Stimulated activated CD4-positive, alpha-beta T cell treated with anti-CD3 and anti-CD28 coated beads, Interleukin-12 subunit alpha, Interleukin-12 subunit beta, amount 100 ng/mL, for 24 hours (primary cell): ENCODE data around the gene NDUFA11.

Experiments used
- DNase-seq, 2 experiments: peaks; one replicate each; pipeline ENCODE4 v3.0.0-alpha.2; 2020; ENCODE audit warnings: low read depth in 2 of 2

NDUFA11 gene

GRCh38 chr19:5908773-5909442 is 5.3 kb upstream of the NDUFA11 start:
- DNase-seq = no peak

- DNase-seq = no peak
Observed at GRCh38 chr19:5907241-5907640, 3.7 kb upstream of the NDUFA11 start.

GRCh38 chr19:5905114-5905778 is 1.7 kb upstream of the NDUFA11 start:
- DNase-seq = no peak

- DNase-seq = peak; percentile 99 to 100
Observed at GRCh38 chr19:5904352-5905113, 943 bp upstream of the NDUFA11 start, which contains the start of gene VMAC. VMAC (plus strand) TSS chr19:5904872; CDS start chr19:5904891, 19 bp downstream.

GRCh38 chr19:5903056-5903623 is 450 bp downstream of the NDUFA11 start:
- no peak for DNase-seq

GRCh38 chr19:5900976-5901375 is 2.6 kb downstream of the NDUFA11 start:
- no peak for DNase-seq

- no peak for DNase-seq
Observed at GRCh38 chr19:5899728-5900526, 3.7 kb downstream of the NDUFA11 start.

- DNase-seq = no peak
Observed at GRCh38 chr19:5897189-5897969, 6.2 kb downstream of the NDUFA11 start.

- no peak for DNase-seq
Observed at GRCh38 chr19:5896365-5897076, 7.1 kb downstream of the NDUFA11 start.

GRCh38 chr19:5895890-5896289 is 7.7 kb downstream of the NDUFA11 start:
- DNase-seq = no peak

- DNase-seq = no peak
Observed at GRCh38 chr19:5895409-5895808, 8.2 kb downstream of the NDUFA11 start.

GRCh38 chr19:5894704-5895349 is 8.8 kb downstream of the NDUFA11 start:
- DNase-seq = no peak

- DNase-seq = no peak
Observed at GRCh38 chr19:5893907-5894703, 9.5 kb downstream of the NDUFA11 start.

GRCh38 chr19:5893296-5893903 is 10.2 kb downstream of the NDUFA11 start:
- no peak for DNase-seq

- no peak for DNase-seq
Observed at GRCh38 chr19:5892772-5893275, 10.8 kb downstream of the NDUFA11 start.

GRCh38 chr19:5891938-5892771 is 11.4 kb downstream of the NDUFA11 start:
- no peak for DNase-seq

GRCh38 chr19:5891572-5891937 is 12.0 kb downstream of the NDUFA11 start:
- no peak for DNase-seq
